Ishikawa (cell line): Measurements from ENCODE around the gene TMEM255A.

ENCODE experiments used
- CEBPB ChIP-seq: IDR thresholded peaks from 2 replicates; pipeline ENCODE4 v1.6.1; 2012
- CREB1 ChIP-seq: IDR thresholded peaks from 2 replicates; pipeline ENCODE4 v1.6.1; 2012; ENCODE audit warnings: low read depth
- EGR1 ChIP-seq: IDR thresholded peaks from 2 replicates; pipeline ENCODE4 v1.6.1; 2012
- EP300 ChIP-seq: IDR thresholded peaks from 2 replicates; pipeline ENCODE4 v1.6.1; 2012; ENCODE audit warnings: borderline replicate concordance
- FOXM1 ChIP-seq: IDR thresholded peaks from 2 replicates; pipeline ENCODE4 v1.6.1; 2012; ENCODE audit warnings: low read depth, borderline replicate concordance
- NFIC ChIP-seq: IDR thresholded peaks from 2 replicates; pipeline ENCODE4 v1.6.1; 2012
- RAD21 ChIP-seq: IDR thresholded peaks from 2 replicates; pipeline ENCODE4 v1.6.1; 2012; ENCODE audit warnings: low read depth
- TAF1 ChIP-seq: IDR thresholded peaks from 2 replicates; pipeline ENCODE4 v1.6.1; 2012; ENCODE audit warnings: low read depth, mild to moderate bottlenecking
- TCF12 ChIP-seq: IDR thresholded peaks from 2 replicates; pipeline ENCODE4 v1.6.1; 2012; ENCODE audit warnings: low read depth
- TEAD4 ChIP-seq: IDR thresholded peaks from 2 replicates; pipeline ENCODE4 v1.6.1; 2012
- YY1 ChIP-seq: IDR thresholded peaks from 2 replicates; pipeline ENCODE4 v1.6.1; 2012; ENCODE audit warnings: low read depth
- ZBTB7A ChIP-seq: IDR thresholded peaks from 2 replicates; pipeline ENCODE4 v1.6.1; 2012; ENCODE audit warnings: low read depth
- TF ChIP-seq, protein P1 (sequence below): IDR thresholded peaks from 2 replicates; pipeline ENCODE4 v1.6.1; 2012
- TF ChIP-seq, protein P2 (sequence below): IDR thresholded peaks from 2 replicates; pipeline ENCODE4 v1.6.1; 2012; ENCODE audit warnings: low read depth, mild to moderate bottlenecking
- TF ChIP-seq, protein P3 (sequence below): IDR thresholded peaks from 2 replicates; pipeline ENCODE4 v1.6.1; 2012

TMEM255A gene

DNA sequence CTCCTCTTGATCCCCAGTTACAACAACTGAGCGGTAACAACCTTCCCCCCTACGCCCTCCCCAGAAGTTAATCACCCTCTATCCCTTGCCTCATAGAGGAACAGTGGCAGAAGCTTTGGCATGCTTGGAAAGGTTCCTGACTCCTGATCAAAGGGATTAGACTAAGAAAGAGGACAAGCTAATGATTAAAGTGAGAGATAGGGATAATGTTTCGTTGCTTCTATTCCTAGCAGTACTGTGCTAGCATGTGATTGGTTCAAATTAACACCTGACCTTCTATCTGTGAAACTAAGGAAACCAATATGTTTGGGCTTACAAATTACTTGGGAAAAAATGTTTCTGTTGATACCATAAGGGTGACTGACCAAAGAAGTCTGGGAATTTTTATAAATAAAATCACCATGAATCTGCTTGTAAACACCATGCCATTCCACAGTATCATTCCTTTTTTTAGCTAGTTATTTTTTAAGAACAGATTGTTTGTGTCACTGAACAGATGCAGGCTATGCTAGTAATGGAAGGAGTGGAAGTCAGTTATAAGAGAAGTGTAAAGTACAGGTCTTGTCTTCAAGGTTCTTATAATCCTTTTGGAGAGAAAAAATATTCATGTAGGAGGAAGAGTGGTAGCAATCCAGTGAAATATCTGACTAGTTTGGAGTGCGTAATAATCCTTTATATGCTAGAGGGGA, 39.3 kb upstream of the TMEM255A start:
- no peak for TF ChIP-seq ZBTB7A
- no peak for TF ChIP-seq TCF12
- TF ChIP-seq CEBPB, result no peak
- TF ChIP-seq CREB1, result no peak
- no peak for TF ChIP-seq TAF1
- TF ChIP-seq, protein P1, sequence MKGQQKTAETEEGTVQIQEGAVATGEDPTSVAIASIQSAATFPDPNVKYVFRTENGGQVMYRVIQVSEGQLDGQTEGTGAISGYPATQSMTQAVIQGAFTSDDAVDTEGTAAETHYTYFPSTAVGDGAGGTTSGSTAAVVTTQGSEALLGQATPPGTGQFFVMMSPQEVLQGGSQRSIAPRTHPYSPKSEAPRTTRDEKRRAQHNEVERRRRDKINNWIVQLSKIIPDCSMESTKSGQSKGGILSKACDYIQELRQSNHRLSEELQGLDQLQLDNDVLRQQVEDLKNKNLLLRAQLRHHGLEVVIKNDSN, result no peak
- no peak for TF ChIP-seq FOXM1
- TF ChIP-seq EP300, result no peak
- TF ChIP-seq TEAD4, result no peak
- TF ChIP-seq EGR1, result no peak
- TF ChIP-seq, protein P2, sequence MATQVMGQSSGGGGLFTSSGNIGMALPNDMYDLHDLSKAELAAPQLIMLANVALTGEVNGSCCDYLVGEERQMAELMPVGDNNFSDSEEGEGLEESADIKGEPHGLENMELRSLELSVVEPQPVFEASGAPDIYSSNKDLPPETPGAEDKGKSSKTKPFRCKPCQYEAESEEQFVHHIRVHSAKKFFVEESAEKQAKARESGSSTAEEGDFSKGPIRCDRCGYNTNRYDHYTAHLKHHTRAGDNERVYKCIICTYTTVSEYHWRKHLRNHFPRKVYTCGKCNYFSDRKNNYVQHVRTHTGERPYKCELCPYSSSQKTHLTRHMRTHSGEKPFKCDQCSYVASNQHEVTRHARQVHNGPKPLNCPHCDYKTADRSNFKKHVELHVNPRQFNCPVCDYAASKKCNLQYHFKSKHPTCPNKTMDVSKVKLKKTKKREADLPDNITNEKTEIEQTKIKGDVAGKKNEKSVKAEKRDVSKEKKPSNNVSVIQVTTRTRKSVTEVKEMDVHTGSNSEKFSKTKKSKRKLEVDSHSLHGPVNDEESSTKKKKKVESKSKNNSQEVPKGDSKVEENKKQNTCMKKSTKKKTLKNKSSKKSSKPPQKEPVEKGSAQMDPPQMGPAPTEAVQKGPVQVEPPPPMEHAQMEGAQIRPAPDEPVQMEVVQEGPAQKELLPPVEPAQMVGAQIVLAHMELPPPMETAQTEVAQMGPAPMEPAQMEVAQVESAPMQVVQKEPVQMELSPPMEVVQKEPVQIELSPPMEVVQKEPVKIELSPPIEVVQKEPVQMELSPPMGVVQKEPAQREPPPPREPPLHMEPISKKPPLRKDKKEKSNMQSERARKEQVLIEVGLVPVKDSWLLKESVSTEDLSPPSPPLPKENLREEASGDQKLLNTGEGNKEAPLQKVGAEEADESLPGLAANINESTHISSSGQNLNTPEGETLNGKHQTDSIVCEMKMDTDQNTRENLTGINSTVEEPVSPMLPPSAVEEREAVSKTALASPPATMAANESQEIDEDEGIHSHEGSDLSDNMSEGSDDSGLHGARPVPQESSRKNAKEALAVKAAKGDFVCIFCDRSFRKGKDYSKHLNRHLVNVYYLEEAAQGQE, result no peak
- TF ChIP-seq, protein P3, sequence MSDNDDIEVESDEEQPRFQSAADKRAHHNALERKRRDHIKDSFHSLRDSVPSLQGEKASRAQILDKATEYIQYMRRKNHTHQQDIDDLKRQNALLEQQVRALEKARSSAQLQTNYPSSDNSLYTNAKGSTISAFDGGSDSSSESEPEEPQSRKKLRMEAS, result no peak
- TF ChIP-seq NFIC, result no peak
- no peak for TF ChIP-seq RAD21
- no peak for TF ChIP-seq YY1

DNA sequence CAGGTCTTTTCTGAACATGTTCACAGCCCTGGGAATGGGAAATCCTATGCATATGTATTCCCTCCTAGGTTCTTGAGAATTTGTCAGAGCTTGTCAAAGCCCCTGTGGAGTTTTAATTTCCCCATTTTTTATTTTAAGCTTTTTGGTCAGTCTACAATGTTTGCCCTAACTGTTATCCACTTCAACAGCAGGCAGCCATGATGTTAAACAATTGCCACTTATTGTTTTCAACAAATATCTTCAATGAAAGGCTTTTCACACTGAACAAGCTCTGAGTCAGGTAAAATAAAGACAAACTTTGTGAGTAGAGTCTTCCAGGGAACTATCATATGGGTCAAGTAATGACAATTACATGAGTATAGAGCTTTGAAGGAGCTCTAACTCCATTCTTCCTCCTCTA, 25.6 kb upstream of the TMEM255A start:
- TF ChIP-seq CEBPB (no peak), TEAD4 (no peak)

DNA sequence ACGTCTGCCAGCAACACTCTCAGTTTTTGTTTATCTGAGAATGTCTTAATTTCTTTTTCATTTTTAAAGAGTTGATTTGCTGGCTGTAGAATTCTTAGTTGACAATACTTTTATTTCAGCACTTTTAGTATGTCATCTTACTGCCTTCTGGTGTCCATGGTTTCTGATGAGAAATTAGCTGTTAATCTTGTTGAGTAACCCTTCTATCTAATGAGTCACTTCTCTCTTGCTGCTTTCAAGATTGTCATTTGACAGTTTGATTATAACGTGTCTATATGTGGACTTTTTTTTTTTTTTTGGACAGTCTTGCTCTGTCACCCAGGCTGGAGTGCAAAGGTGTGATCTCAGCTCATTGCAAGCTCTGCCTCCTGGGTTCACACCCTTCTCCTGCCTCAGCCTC, 24.0 kb upstream of the TMEM255A start:
- no peak for TF ChIP-seq EP300
- TF ChIP-seq ZBTB7A, result no peak
- no peak for TF ChIP-seq RAD21
- no peak for TF ChIP-seq EGR1
- TF ChIP-seq NFIC, result no peak
- TF ChIP-seq FOXM1, result no peak
- no peak for TF ChIP-seq TCF12
- TF ChIP-seq, protein P2, result no peak
- TF ChIP-seq CEBPB, result no peak
- TF ChIP-seq TEAD4, result no peak
- TF ChIP-seq CREB1, result no peak
- TF ChIP-seq TAF1, result no peak
- TF ChIP-seq, protein P3, result no peak
- TF ChIP-seq YY1, result no peak
- TF ChIP-seq, protein P1, result no peak

DNA sequence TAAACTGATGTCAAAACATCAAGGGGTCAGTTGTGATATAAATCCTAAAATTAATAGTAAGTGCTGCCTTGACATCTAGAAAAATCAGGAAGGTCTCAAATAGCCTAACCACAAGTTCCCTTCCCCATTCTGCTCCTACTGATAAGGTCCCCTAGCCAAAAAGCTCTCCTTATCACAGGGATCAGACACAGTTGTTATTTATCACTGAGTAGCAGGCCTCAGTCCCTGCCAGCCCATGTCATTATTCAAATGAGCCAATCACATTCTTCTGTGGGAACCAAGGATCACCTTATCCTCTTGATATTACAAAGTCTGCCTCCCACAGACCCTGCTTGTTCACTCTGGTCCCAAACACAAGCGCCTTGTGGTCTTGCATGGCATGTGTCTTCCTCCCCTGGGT, 23.3 kb upstream of the TMEM255A start:
- TF ChIP-seq TEAD4, result no peak
- TF ChIP-seq, protein P2, result no peak
- TF ChIP-seq EGR1, result no peak
- TF ChIP-seq ZBTB7A, result no peak
- no peak for TF ChIP-seq CEBPB
- TF ChIP-seq EP300, result no peak
- no peak for TF ChIP-seq FOXM1
- TF ChIP-seq, protein P1, result no peak
- TF ChIP-seq YY1, result no peak
- no peak for TF ChIP-seq NFIC
